Panc1 (cell line): ENCODE data around the gene TMEM165. TPM values are rescaled to one million over a fixed set of nuclear protein-coding genes. Genes with fewer than 3 reads are reported as not detected.

Experiments
- ATAC-seq: fragments of 200-7000 bp; cut with Tn5 transposase; 2 replicates; pipeline ENCODE4 v1.9.1; 2020; ENCODE audit warnings: mild to moderate bottlenecking, moderate library complexity
- BruUV-seq: library from RNA; stranded (reverse); fragments of 400-500 nt; replicated peaks from 2 replicates; lab custom pipeline; 2021; lab: Mats Ljungman, UMichigan
- CTCF ChIA-PET: fragments of 300-600 bp; sonication (Branson Sonifier 250); formaldehyde crosslinking; loops from one replicate; lab custom pipeline; 2022; ENCODE audit warnings: antibody characterized with exemption; lab: Charles Lee
- POLR2A ChIA-PET: fragments of 300-600 bp; sonication (Branson Sonifier 250); formaldehyde crosslinking; loops from one replicate; lab custom pipeline; 2022; ENCODE audit warnings: antibody characterized with exemption; lab: Charles Lee
- DNase-seq: peaks from one replicate; pipeline ENCODE4 v3.0.0-alpha.2; 2010; ENCODE audit warnings: low read depth, low spot score
- H3K27ac ChIP-seq: 2 replicates; pipeline ENCODE4 v1.5.1; 2011; ENCODE audit warnings: mild to moderate bottlenecking, low read length, inconsistent platforms
- H3K27me3 ChIP-seq: fragments of 200-500 bp; sonication (Bioruptor generic); 2 replicates; pipeline ENCODE4 v1.6.0; 2014; ENCODE audit warnings: low read length, inconsistent platforms; ENCODE audit not compliant: control insufficient read depth, insufficient read depth
- H3K36me3 ChIP-seq: fragments of 200-500 bp; sonication (Bioruptor generic); 2 replicates; pipeline ENCODE4 v1.5.1; 2014; ENCODE audit warnings: inconsistent platforms, mild to moderate bottlenecking, low read length, moderate library complexity; ENCODE audit not compliant: control insufficient read depth, insufficient read depth
- H3K4me1 ChIP-seq: 2 replicates; pipeline ENCODE4 v1.5.1; 2011; ENCODE audit warnings: inconsistent platforms, mild to moderate bottlenecking, low read length, moderate library complexity; ENCODE audit not compliant: control insufficient read depth, insufficient read depth
- H3K4me3 ChIP-seq, 2 experiments: 2 replicates each; pipeline ENCODE4 v1.5.1; 2011 to 2012; ENCODE audit warnings: low read depth in 2 of 2, low read length in 2 of 2, mild to moderate bottlenecking in 2 of 2, inconsistent platforms in 1 of 2, moderate library complexity in 1 of 2
- H3K9me3 ChIP-seq: fragments of 200-500 bp; sonication (Bioruptor generic); 2 replicates; pipeline ENCODE4 v1.5.1; 2014; ENCODE audit warnings: low read depth, mild to moderate bottlenecking, inconsistent platforms, low read length, moderate library complexity; ENCODE audit not compliant: control insufficient read depth, insufficient read depth
- CTCF ChIP-seq: fragments of 450-650 bp; IDR thresholded peaks from 2 replicates; pipeline ENCODE4 v1.5.1; 2017; ENCODE audit warnings: mild to moderate bottlenecking
- POLR2AphosphoS5 ChIP-seq: IDR thresholded peaks from 2 replicates; pipeline ENCODE4 v1.6.1; 2012; ENCODE audit warnings: mild to moderate bottlenecking, low read depth, low read length, moderate library complexity
- REST ChIP-seq, 2 experiments: IDR thresholded peaks; 2 replicates each; pipeline ENCODE4 v1.6.1; 2011 to 2012; ENCODE audit warnings: low read depth in 2 of 2, control low read depth in 1 of 2, low read length in 1 of 2, mild to moderate bottlenecking in 1 of 2, moderate library complexity in 1 of 2; ENCODE audit not compliant: insufficient read depth in 1 of 2
- SIN3A ChIP-seq: IDR thresholded peaks from 2 replicates; pipeline ENCODE4 v1.6.1; 2012; ENCODE audit warnings: low read depth, mild to moderate bottlenecking, low read length, moderate library complexity, borderline replicate concordance; ENCODE audit not compliant: insufficient read depth
- TCF7L2 ChIP-seq: IDR thresholded peaks from 2 replicates; pipeline ENCODE4 v1.6.1; 2011; ENCODE audit warnings: mild to moderate bottlenecking, low read depth, low read length, inconsistent platforms
- in situ Hi-C: cut with HindIII; loops from 2 replicates; pipeline ENCODE4 v1.10.0; 2016; ENCODE audit warnings: low sequenced_read_pairs, low pct_unique_long_range_greater_than_20kb
- intact Hi-C: fragments of 100-400 bp; cut with micrococcal nuclease; formaldehyde crosslinking; loops from one replicate; pipeline ENCODE4 v1.10.0; 2022; ENCODE audit not compliant: unreplicated experiment
- total RNA-seq: library from RNA; stranded (reverse); gene quantifications from one replicate; pipeline ENCODE4 v1.2.1, GENCODE V29; 2021; ENCODE audit not compliant: unreplicated experiment

Gene TMEM165
- total RNA-seq, 1 experiment from 2014 or later: 54.6 TPM

GRCh38 chr4:55407764-55408163 lies 12.0 kb downstream of the TMEM165 start:
- CTCF ChIA-PET: no interaction called here
- Histone ChIP-seq H3K9me3 (no peaks in the 10 kb centered on the region), H3K27me3 (no peaks in the 10 kb centered on the region), H3K4me3 (no peak overlapping the region), H3K36me3 (peaks cover 13% of the 10 kb centered on the region), H3K4me1 (no peaks in the 10 kb centered on the region), H3K27ac (no peak overlapping the region)
- DNase-seq: no peak
- ATAC-seq: no peak
- TF ChIP-seq CTCF: no peak
- TF ChIP-seq POLR2AphosphoS5: no peak
- no peak for TF ChIP-seq SIN3A
- no peak for TF ChIP-seq TCF7L2
- POLR2A ChIA-PET: no interaction called here
- in situ Hi-C loops (no loop called here), intact Hi-C loops (no loop called here)
- no TSS peak for BruUV-seq

GRCh38 chr4:55409468-55410171 lies 13.9 kb downstream of the TMEM165 start:
- BruUV-seq: no TSS peak
- H3K27me3 ChIP-seq: no peaks in the 10 kb centered on the region
- intact Hi-C loops (no loop called here), in situ Hi-C loops (no loop called here)
- no peak overlapping the region for H3K4me3 ChIP-seq
- no peaks in the 10 kb centered on the region for H3K9me3 ChIP-seq
- peaks cover 7% of the 10 kb centered on the region; the same call in 1 of the 2 replicates for H3K36me3 ChIP-seq
- no peak overlapping the region for H3K27ac ChIP-seq
- ATAC-seq (no peak), DNase-seq (no peak)
- TF ChIP-seq SIN3A (no peak), TCF7L2 (no peak), CTCF (peak; percentile 37; the same call in 1 of the 2 replicates), POLR2AphosphoS5 (no peak)
- ChIA-PET POLR2A (no interaction called here), CTCF (no interaction called here)
- no peaks in the 10 kb centered on the region for H3K4me1 ChIP-seq

DNA sequence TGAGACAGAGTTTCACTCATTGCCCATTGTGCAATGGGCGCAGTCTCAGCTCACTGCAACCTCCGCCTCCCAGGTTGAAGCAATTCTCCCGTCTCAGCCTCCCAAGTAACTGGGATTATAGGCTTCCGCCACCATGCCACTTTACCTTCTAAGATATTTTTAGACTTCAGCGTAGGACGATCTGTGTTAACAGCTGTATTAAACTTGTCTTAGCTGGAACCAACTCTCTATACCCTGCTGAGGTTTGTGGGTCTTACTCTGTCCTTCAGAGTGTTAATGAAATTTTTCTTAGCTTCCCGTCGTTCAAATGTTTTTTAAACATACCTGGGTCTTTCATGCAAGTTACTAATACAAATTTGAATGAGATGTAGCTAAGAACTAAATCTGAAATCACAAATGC lies 14.7 kb downstream of the TMEM165 start:
- ChIA-PET POLR2A (interaction anchor here (0.5 kb wide), 1 partner anchor 36 kb away, joined by 4 read pairs; no protein-coding TSS in a partner anchor), CTCF (no interaction called here)
- BruUV-seq: no TSS peak
- TF ChIP-seq SIN3A: no peak
- no peak for TF ChIP-seq REST (IDR thresholded peaks at IDR 0.05; ENCODE audit: insufficient read depth in 1 of 2, low read depth in 2 of 2, low read length in 1 of 2)
- no peak for TF ChIP-seq POLR2AphosphoS5
- no peak for TF ChIP-seq CTCF
- intact Hi-C loops: no loop called here
- no peaks in the 10 kb centered on the region for H3K27me3 ChIP-seq
- no peak overlapping the region for H3K4me3 ChIP-seq
- ATAC-seq (no peak), DNase-seq (no peak)
- peaks cover 3% of the 10 kb centered on the region; the same call in 1 of the 2 replicates for H3K36me3 ChIP-seq
- H3K9me3 ChIP-seq: no peaks in the 10 kb centered on the region
- in situ Hi-C loops: no loop called here
- H3K4me1 ChIP-seq: no peaks in the 10 kb centered on the region
- H3K27ac ChIP-seq: no peak overlapping the region
